GM21360 (cell line): ENCODE measurements around the gene ATOH7.
"Not testable (repeated sequence)": the region's sequence is repeated elsewhere in the genome, so short reads cannot be mapped to it uniquely, and the experiment has no call there.

Source experiments
- ATAC-seq: cut with Tn5 transposase; IDR thresholded peaks from one replicate; pipeline ENCODE4 v1.9.1; 2021; ENCODE audit warnings: mild to moderate bottlenecking, moderate library complexity; ENCODE audit not compliant: unreplicated experiment

Gene ATOH7

DNA sequence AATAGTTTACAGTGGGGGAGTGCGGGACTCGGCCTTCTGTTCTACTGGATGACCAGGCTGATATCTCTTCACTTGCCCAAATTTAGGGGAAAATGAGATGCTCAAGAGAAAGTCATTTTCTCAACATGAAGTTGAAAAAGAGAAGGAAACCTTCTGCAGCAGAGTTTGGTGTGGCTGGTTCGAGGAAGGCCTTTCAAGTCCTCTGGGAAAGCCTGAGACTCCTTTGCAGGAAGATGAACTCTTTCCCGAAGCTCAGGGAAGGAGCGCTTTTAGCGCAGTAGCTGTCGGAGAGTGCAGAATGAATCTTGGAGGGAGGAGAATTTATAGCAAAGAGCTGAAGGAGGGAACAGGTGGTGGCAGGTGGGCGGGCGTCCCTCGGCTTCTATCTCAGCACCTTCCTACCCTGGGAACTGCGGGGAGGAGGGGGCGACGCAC lies at the start of gene ATOH7:
ATOH7 (minus strand) TSS at position 297 of the 435 bp plus-strand sequence. CDS start 436 bp downstream, outside the sequence.
- no peak for ATAC-seq

DNA sequence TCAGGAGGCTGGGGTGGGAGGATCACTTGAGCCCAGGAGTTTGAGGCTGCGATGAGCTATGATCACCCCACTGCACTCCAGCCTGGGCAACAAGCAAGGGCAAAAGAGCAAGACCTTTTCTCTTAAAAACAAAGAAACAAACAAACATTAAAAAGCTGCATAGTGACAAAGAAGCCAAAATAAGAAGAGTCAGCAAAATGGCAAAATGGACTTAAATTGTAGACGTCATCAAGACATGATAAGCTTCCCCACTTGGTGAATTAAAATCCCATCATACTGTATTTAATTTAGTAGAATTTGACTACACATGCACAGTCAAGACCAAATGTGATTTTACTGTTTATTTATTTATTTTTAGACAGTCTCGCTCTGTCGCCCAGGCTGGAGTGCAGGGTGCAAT lies 48.8 kb upstream of the ATOH7 start:
- ATAC-seq: no peak

DNA sequence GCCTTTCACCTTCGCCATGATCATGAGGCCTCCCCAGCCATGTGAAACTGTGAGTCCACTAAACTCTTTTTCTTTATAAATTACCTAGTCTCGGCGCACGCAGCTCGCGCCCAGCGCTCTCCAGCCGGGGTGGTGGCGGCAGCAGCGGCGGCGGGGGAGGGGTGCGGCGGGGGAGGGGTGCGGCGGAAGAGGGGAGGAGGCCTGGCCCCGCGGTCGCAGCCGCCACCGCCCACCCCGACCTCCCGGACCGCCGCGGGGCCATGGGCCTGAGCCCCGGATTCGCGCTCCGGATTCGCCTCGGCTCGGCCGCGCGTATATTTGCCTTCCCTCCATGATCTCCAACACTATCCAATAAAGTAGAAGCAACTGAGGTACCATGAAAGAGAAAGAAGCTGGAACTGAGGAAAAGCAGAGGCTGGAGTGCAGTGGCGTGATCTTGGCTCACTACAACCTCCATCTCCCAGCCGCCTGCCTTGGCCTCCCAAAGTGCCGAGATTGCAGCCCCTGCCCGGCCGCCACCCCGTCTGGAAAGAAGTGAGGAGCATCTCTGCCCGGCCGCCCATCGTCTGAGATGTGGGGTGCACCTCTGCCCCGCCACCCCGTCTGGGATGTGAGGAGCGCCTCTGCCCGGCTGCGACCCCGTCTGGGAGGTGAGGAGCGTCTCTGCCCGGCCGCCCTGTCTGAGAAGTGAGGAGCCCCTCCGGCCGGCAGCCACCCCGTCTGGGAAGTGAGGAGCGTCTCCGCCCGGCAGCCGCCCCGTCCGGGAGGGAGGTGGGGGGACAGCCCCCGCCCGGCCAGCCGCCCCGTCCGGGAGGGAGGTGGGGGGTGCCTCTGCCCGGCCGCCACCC lies 47.2 kb upstream of the ATOH7 start:
- ATAC-seq: not testable (repeated sequence)

DNA sequence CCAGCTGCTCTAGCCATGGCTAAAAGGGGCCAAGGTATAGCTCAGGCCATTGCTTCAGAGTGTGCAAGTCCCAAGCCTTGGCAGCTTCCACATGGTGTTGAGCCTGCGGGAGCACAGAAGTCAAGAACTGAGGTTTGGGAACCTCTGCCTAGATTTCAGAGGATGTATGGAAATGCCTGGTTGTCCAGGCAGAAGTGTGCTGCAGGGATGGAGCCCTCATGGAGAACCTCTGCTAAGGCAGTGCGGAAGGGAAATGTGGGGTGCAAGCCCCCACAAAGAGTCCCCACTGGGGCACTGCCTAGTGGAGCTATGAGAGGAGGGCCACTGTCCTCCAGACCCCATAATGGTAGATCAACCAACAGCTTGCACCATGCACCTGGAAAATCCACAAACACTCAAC lies 45.9 kb upstream of the ATOH7 start:
- not testable (repeated sequence) for ATAC-seq

DNA sequence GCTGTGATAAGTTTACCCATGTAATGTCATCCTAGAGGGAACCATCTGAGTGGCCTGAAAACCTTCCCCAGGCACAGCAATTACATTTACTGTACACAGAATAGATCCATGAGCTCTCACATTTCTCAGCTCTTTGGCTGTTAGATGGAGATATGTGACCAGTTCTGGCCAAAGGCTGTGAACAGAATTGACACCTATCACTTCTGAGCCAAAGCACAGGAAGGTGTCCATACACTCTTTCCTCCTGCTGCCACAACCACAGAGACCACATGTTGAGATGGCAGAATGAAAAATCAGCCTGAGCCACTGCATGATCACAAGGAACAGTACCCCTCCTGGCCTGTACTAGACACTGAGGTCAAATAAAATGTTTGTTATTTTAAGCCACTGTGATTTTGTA lies 44.3 kb upstream of the ATOH7 start:
- no peak for ATAC-seq

DNA sequence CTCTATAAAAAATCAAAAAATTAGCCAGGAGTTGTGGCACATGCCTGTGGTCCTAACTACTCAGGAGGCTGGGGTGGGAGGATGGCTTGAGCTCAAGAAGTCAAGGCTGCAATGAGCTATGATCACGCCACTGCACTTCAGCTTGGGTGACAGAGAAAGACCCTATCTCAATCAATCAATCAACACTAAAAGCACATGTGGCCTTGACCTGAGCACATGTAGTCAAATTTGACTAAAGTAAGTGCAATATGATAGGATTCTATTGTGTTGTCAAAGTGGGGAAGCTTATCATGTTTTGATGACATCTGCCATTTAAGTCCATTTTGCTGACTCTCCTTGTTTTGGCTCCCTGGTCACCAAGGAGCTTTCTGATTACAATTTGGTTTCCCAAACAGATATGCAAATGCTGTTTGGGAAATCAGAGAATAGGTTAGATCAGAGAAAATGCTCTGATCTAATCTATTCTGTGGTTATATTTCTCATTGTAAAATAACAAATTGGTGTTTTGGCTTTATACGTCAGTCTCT lies 43.8 kb upstream of the ATOH7 start:
- no peak for ATAC-seq

DNA sequence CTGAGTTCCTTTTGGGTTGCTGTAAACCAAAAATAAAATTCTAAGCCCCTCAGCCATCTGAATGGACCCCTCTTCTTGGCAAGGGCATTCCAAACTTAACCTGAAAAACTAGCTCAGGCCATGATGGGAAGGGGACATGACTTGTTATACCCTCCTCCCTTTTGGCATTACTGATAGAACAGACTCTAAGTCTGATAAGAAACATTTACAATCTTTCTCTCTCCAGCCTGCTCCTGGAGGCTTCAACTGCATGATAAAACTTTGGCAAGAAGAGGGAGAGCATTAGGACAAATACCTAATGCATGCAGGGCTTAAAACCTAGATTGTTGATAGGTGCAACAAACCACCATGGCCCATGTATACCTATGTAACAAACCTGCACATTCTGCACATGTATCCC lies 40.9 kb upstream of the ATOH7 start:
- no peak for ATAC-seq

DNA sequence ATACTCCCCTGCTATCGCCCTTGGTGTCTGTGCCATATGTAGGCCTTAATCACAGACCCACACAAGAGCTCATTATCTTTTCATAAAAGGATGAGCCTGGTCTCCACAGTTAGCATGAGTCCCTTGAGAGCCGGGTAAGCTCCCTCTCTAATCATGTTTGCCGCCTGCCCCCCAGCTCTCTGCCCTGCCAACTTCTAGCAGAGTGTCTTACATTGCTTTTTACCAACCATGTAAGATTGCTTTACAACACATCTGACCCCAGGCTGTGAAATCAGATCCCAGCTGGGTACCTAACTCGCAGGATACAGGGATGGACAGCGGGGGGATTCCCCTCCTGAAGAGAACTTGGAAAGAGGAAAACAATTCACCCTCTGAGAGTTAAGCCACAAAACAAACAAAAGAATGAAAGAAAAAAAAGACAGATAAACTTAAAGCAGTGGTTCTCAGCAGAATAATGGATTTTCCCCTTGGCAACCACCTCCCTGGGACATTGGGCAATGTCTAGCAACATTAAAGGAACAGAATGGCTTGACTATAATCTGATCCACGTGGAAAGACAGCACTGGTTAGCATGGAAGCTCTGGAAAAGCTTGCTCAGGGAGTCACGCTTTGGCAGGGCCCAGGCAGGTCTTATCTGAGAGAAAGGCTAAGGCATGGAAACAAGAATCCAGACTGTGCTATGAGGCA lies 39.4 kb upstream of the ATOH7 start:
- no peak for ATAC-seq

DNA sequence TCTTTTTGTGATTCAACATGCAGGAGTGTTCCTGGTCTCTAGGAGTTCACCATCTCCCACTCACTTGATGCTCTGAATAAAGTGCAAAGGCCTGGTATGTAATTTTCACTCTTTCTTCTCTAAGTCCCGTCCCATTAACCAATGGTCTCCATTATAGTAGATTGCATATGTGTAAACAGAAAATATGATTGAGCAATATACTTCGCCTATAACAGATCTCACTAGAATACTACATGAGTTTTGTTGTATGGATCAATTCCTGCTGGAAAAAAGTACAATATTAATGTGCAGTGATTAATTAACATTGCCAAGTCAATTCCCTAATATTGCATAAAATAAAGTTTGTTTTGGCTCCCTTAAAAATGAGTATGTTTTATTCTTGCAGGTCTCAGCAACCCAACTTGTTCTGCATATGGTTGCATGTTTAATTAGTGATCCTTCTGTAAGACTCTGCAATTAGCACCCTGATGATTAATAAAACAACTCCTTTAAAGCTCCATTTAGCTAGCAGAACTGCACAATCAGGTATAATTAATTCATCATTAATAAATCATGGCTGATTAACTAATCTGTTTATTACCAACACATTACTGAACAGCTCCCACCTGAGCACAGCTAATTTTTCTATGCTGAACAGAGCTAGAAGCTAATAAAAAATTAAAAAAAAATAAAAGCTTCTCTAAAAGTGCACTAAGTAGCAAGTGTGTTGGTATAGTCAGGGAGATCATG lies 37.8 kb upstream of the ATOH7 start:
- ATAC-seq: no peak

DNA sequence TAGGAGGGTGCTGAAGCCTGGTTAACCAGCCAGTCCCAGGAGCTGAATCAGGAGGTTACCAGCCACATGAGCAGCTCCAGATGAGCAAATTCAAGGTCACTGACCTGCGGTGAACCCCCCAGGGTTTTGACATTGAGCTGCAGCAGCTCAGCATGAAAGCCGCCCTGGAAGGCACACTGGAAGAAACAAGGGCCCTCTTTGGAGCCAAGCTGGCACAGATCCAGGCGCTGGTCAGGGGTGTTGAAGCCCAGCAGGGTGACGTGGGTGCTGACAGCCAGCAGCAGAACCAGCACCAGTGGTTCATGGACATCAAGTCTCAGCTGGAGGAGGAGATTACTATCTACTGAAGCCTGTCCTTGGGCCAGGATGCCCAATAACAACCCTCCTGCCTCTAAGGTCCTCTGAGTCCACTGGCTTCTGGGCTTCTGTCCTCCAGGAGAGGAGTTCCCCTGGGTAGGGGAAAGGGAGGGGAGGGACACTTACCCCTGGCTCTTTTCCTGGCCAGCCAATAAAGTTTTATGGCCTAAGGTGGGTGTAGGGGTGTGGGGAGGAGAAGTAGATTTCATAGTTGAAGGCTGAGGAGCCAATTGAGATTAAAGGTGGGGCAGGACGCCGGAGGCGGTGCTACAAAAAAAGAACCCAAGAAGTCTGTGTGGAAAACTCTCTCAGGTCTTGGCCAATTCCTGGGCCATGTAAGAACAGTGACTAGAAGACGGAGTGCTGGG lies 29.4 kb upstream of the ATOH7 start:
- no peak for ATAC-seq

DNA sequence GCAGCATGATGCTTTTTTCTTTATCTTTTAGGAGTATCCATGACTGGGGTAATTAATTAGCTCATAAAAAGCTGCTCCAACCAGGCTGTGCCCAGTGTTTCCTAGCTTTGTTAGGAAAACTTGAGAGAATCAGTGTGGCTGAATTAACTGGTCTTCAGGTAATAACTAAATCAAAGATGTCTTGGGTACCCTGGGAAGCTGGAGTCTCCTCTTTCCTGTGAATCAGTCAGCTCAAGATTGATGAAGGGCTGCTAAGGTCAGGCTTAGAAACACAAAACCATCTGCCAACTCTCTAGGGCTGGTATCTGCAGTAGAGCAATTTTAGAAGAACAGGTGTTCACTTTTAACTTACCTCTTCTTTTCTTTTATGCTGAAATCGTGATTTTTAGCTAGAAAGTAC lies 21.4 kb upstream of the ATOH7 start:
- no peak for ATAC-seq

DNA sequence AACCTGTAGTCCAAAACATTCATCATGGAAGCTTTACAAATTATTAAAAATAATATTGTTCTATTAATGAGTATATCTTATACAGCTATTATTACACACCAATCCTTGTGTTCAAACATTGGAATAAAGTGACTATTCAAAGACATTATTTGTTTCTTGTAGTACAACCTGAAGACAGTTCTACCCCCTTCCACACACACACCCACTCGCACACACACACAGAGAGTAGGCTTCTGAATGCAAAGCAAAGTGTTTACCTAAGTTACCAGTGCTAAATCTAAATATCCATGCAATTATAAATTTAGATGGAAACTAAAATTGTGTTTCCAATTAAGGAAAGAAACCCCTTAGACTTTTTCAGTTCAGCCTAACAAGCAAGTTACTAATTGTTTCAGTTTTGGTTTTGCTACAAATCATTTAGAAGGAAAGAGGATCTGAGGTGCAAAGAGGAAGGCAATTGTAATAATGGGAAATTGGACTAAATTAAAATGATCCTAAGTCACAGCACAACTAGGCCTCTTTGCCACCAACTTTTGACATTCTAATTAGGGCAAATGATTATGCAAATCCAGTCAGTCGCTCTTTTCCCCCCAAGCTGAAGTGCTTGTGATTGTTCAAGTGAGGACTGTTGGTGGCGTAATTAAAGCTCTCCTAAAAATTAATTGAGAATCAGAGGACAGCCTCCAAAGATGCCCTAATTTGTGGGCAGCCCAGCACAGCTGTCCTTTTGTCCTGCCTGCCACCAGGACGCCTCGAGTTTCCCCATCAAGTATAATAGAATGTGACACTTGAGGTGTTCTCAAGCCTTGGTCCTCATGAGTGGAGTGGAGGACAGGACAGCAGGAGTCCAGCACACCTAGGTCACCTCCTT lies 19.9 kb upstream of the ATOH7 start:
- ATAC-seq: no peak

DNA sequence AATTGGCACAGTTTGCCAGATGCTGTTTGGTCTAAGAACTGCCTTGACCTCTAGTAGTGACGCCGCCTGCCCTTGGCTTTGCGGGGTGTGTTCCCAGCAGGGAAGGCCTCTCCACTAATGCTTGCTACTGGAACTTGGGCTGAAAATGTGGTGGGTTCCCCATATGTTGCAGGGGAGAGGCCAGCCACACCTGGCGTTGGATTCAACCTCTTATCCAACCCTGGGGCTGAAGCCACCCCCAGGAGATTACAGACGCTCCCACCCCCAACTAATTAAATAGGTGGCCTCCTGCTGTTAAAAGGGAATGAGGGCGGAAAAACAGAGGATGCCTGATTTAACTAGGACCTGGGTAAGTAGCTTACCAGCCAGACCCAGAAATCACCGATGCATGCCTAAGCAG lies 19.2 kb upstream of the ATOH7 start:
- ATAC-seq: no peak

DNA sequence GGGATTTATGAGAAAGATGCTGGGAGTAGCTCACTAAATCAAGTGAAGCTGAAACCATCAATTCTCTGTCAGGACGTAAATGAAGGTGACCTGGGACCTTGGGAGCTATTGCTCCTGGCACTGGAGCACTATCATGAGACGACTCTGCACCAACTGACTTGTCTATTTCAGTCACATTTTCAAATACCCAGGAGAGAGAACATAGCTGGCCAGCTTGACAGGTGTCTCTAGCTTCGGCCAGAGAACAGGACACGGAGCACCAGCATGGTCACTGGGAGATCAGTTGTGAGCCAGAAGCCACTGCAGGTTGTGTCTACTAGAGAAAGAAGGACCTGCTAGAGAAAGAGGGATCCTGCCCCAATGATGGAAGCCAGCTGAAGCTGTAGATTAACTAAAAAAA lies 17.4 kb upstream of the ATOH7 start:
- ATAC-seq: no peak

DNA sequence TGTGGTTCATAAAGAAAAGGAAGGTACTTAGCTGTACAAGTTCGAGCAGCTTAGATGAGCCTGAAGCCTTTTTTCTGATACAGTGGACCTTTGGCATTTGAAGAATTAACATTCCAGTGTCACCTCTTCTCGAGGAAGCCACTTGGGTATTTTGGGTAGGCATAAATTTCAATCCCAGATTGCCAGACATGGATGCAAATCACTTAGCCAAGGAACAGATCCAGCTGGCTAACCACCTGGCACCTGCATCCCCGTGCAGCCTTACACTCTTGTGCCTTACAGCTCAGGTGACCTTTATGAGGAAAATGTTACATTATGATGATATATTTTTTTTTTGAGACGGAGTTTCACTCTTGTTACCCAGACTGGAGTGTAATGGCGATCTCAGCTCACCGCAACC lies 16.0 kb upstream of the ATOH7 start:
- ATAC-seq: no peak

DNA sequence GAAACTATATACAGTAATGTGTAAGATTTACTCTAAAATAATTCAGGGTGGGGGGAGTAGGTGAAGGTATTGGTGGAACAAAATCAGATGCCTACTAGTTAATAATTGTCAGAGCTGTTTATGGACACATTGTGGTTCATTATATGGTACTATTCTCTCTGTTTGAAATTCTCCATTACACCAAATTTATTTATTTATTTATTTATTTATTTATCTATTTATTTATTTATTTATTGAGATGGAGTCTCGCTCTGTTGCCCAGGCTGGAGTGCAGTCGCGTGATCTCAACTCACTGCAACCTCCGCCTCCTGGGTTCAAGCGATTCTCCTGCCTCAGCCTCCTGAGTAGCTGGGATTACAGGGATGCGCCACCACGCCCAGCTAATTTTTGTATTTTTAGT lies 14.5 kb upstream of the ATOH7 start:
- ATAC-seq: not testable (repeated sequence)

DNA sequence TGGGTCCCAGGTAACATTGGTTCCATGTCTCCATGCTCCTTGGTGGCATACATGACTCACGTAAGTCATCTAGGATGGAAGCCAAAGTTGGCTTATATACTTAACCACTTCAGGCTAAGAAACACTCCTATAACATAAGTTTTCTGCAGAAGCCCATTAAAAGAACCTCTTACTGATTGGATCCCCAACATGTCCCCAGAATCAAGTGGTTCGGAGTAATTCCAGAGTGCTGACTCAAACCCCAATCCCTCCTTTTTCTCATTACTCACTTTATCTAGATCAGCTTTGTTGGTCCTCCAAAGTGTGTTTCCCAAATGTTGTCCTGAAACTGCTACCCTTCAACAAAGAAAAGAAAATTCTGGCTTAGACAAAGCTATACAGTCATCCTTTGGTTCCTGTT lies 10.1 kb upstream of the ATOH7 start:
- no peak for ATAC-seq

DNA sequence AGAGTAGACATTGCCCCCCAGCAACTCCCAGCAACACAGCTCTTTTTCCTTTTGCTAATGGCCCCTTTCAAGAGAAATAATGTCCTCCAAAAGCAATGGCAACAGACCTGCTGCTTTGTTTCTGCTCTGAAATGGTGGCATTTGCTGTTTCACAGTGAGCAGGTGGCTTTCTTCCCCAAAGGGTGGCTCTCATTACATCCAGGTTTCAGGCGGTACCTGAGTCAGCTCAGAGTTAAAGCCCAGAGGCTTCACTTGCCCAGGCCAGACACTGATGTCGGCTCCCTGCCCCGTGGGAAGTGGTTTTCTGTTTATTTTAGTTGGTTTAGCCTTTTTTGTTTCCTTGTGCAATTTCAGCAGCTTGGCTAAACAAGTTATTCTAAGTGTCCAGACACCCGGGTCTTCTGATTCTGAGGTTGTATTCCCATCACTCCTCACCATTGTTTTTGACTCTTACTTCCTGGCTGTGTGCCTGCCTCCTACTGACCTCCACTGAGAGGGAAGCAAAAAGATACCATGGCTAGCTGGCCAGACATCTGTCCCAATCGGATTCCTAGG lies 7.8 kb upstream of the ATOH7 start:
- ATAC-seq: no peak

DNA sequence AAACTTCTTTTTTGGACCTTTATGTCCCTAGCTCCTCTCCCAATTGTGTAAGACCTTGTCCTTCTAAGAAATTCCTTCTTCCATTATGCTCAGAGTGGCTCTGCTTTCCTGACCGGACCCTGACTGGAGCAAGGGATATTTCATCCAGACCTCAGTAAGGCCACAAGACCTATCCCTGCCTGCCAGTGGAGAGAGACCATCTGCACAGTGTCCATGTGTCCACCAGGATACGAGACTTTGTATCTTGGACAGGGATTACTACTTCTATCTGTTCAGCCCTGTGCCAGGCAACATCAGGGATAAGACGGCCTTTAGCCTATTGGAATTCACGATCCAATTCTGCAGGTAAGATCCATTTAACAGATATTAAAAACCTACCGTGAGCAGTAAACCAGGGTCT lies 7.2 kb upstream of the ATOH7 start:
- no peak for ATAC-seq

DNA sequence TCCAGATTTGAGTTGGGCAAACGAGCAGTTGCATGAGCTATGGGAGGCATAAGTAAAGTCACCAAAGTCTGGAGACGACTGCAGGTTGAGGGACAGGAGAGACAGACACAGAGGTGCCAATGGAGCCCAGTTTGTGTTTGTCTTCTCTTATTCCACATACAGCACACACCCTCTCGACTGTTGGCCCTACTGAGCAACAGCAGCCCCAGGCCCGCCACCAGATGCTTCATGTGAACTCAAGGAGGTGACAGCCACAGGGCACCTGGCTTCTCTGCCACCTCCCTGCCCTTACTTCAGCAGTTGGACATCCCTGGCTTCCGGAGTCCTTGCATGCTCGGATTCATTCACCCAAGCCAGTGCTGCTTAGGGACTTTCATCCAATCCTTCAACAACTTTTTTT lies 6.5 kb upstream of the ATOH7 start:
- ATAC-seq: no peak
